ENCODE measurements around the gene TMEM50A.
"Not testable (repeated sequence)": the region's sequence is repeated elsewhere in the genome, so short reads cannot be mapped to it uniquely, and the experiment has no call there.

GRCh38 chr1:25329950-25330349, 8.2 kb upstream of the TMEM50A start:
- TF ChIP-seq EZH2 (IDR thresholded peaks at IDR 0.05); POLR2AphosphoS5 (IDR thresholded peaks at IDR 0.05; ENCODE audit: borderline replicate concordance, low read depth, low read length); FOXP2 (optimal IDR thresholded peaks at IDR 0.05; ENCODE audit: control extremely low read depth, extremely low read length, insufficient read depth): not testable (repeated sequence)
